NT2/D1 (cell line): Measurements from ENCODE around the gene PRSS38.

Experiments used
- DNase-seq: peaks from one replicate; pipeline ENCODE4 v3.0.0-alpha.2; 2011; ENCODE audit warnings: low read depth, low spot score
- H3K27me3 ChIP-seq: 2 replicates; pipeline ENCODE4 v1.6.0; 2011; ENCODE audit warnings: mild to moderate bottlenecking; ENCODE audit not compliant: insufficient read length, insufficient read depth
- H3K36me3 ChIP-seq: 2 replicates; pipeline ENCODE4 v1.6.1; 2011; ENCODE audit warnings: mild to moderate bottlenecking, low read length, mixed read lengths; ENCODE audit not compliant: insufficient read depth, insufficient read length
- H3K4me1 ChIP-seq: 2 replicates; pipeline ENCODE4 v1.5.1; 2011; ENCODE audit not compliant: insufficient read depth, insufficient read length
- H3K4me3 ChIP-seq: 2 replicates; pipeline ENCODE4 v1.5.1; 2011; ENCODE audit warnings: low read depth; ENCODE audit not compliant: insufficient read length
- H3K9ac ChIP-seq: 2 replicates; pipeline ENCODE4 v1.6.0; 2011; ENCODE audit warnings: low read depth; ENCODE audit not compliant: insufficient read length
- H3K9me3 ChIP-seq: 2 replicates; pipeline ENCODE4 v1.5.1; 2011; ENCODE audit warnings: mild to moderate bottlenecking, low read length; ENCODE audit not compliant: insufficient read depth
- SUZ12 ChIP-seq: IDR thresholded peaks from 2 replicates; pipeline ENCODE4 v1.6.1; 2011; ENCODE audit not compliant: insufficient read length, insufficient read depth; ENCODE audit errors: extremely low read depth
- YY1 ChIP-seq: IDR thresholded peaks from 2 replicates; pipeline ENCODE4 v1.6.1; 2011; ENCODE audit not compliant: insufficient read length, insufficient read depth
- ZNF274 ChIP-seq: IDR thresholded peaks from 2 replicates; pipeline ENCODE4 v1.6.1; 2011; ENCODE audit warnings: mild to moderate bottlenecking, low read depth, low read length

Gene PRSS38

GRCh38 chr1:227786673-227787512 lies 28.6 kb upstream of the PRSS38 start:
- Histone ChIP-seq H3K4me1 (peaks cover 14% of the 10 kb centered on the region), H3K36me3 (peaks cover 7% of the 10 kb centered on the region), H3K4me3 (peak overlapping the region; percentile 46), H3K27me3 (peaks cover 34% of the 10 kb centered on the region), H3K9ac (peak overlapping the region; percentile 87), H3K9me3 (no peaks in the 10 kb centered on the region)
- no peak for TF ChIP-seq YY1
- no peak for TF ChIP-seq ZNF274
- TF ChIP-seq SUZ12 = no peak
- DNase-seq = no peak

GRCh38 chr1:227787513-227788270 lies 27.8 kb upstream of the PRSS38 start:
- no peak for TF ChIP-seq YY1
- no peak for TF ChIP-seq ZNF274
- TF ChIP-seq SUZ12 = no peak

GRCh38 chr1:227788271-227789083 lies 27.0 kb upstream of the PRSS38 start:
- H3K27me3 ChIP-seq = peaks cover 34% of the 10 kb centered on the region
- peak overlapping the region; percentile 88 for H3K4me3 ChIP-seq
- H3K4me1 ChIP-seq = peaks cover 25% of the 10 kb centered on the region
- peak overlapping the region; percentile 91 for H3K9ac ChIP-seq
- no peaks in the 10 kb centered on the region for H3K36me3 ChIP-seq
- TF ChIP-seq ZNF274 (no peak), YY1 (no peak), SUZ12 (no peak)
- H3K9me3 ChIP-seq = no peaks in the 10 kb centered on the region
- peak; percentile 73 for DNase-seq

More at GRCh38 chr1:227787513-227788270, 27.8 kb upstream of the PRSS38 start:
- no peaks in the 10 kb centered on the region for H3K9me3 ChIP-seq
- H3K27me3 ChIP-seq = peaks cover 34% of the 10 kb centered on the region
- peak overlapping the region; percentile 46 for H3K4me3 ChIP-seq
- no peaks in the 10 kb centered on the region for H3K36me3 ChIP-seq
- H3K4me1 ChIP-seq = peaks cover 17% of the 10 kb centered on the region
- peak overlapping the region; percentile 87 for H3K9ac ChIP-seq
- DNase-seq = peak; percentile 97

- TF ChIP-seq ZNF274 = no peak
- no peak for TF ChIP-seq YY1
- no peak for TF ChIP-seq SUZ12
- H3K27me3 ChIP-seq = peaks cover 34% of the 10 kb centered on the region
- peak overlapping the region; percentile 91 for H3K9ac ChIP-seq
- H3K4me3 ChIP-seq = peak overlapping the region; percentile 88
- H3K9me3 ChIP-seq = no peaks in the 10 kb centered on the region
- H3K36me3 ChIP-seq = no peaks in the 10 kb centered on the region
- DNase-seq = no peak
- peaks cover 33% of the 10 kb centered on the region for H3K4me1 ChIP-seq
Measured at GRCh38 chr1:227789084-227790033, 26.1 kb upstream of the PRSS38 start.

GRCh38 chr1:227790034-227790400 lies 25.5 kb upstream of the PRSS38 start:
- no peak for DNase-seq
- Histone ChIP-seq H3K9ac (no peak overlapping the region), H3K4me1 (peaks cover 39% of the 10 kb centered on the region), H3K4me3 (no peak overlapping the region), H3K36me3 (no peaks in the 10 kb centered on the region), H3K9me3 (no peaks in the 10 kb centered on the region), H3K27me3 (peaks cover 34% of the 10 kb centered on the region)
- TF ChIP-seq ZNF274 = no peak
- no peak for TF ChIP-seq SUZ12
- no peak for TF ChIP-seq YY1

GRCh38 chr1:227790868-227791267 lies 24.6 kb upstream of the PRSS38 start:
- DNase-seq = no peak
- H3K27me3 ChIP-seq = peaks cover 30% of the 10 kb centered on the region
- H3K36me3 ChIP-seq = no peaks in the 10 kb centered on the region
- H3K4me3 ChIP-seq = no peak overlapping the region
- no peaks in the 10 kb centered on the region for H3K9me3 ChIP-seq
- peaks cover 39% of the 10 kb centered on the region for H3K4me1 ChIP-seq
- H3K9ac ChIP-seq = no peak overlapping the region
- TF ChIP-seq ZNF274 (no peak), SUZ12 (no peak), YY1 (no peak)
